ENCODE results near the gene GCHFR. TPM values are rescaled to one million over a fixed set of nuclear protein-coding genes. Genes with fewer than 3 reads are reported as not detected.

The GCHFR gene
- total RNA-seq, 1 experiment from 2014 or later: 1.5 TPM

DNA sequence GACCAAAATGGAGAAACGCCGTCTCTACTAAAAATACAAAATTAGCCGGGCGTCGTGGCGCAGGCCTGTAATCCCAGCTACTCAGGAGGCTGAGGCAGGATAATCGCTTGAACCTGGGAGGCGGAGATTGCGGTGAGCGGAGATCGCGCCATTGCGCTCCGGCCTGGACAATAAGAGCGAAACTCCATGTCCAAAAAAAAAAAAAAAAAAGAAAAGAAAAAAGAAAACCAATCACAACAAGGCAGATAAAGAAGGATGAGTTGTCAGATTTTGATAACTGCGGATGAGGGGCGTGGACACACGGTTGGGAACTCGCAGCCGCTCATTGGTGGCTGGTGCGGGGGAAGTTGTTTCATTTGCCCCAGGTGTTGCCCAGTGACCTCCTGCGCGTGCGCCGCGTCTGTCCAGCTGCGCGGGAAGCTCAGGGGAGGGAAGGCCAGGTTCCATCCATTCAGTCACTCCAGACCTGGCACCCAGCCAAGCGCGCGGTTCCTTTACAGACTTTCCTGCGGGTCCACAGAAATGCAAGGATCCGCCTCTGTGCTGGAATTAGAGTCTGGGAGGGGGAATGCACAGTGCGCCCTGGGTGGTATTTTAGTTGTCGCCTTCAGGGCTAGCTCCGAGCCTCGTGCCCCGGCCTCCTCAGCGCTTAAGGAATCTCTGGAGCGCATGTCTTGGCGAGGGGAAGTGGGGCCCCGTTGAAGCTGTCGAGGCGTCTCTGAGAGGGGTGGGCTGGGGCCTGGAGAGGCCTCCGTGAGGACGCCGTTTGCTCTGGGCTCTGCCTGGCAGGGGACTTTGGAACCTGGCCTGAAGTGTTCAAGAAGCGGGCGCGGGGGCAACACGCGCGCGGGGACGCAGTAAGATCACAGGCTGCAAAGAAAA, 708 bp upstream of the GCHFR start:
- Histone ChIP-seq H3K9me3 (ENCODE audit: control insufficient read depth in 1 of 2, insufficient read depth in 1 of 2, low read depth in 1 of 2, low read length in 2 of 2) (no peaks in the 10 kb centered on the region), H3K4me3 (replicated peaks in 1 of 2; ENCODE audit: low read depth in 1 of 2, low read length in 2 of 2) (peak overlapping the region; percentile 21 to 47), H3K4me1 (ENCODE audit: control insufficient read depth in 1 of 2, insufficient read depth in 2 of 2, low read length in 2 of 2) (peaks cover 29 to 48% of the 10 kb centered on the region in 2 experiments), H3K27ac (ENCODE audit: low read depth, low read length) (no peak overlapping the region; the same call in 1 of the 2 replicates), H3K4me2 (ENCODE audit: low read length) (peak overlapping the region; percentile 81), H2AFZ (ENCODE audit: low read depth, low read length, poor library complexity, severe bottlenecking) (no peak overlapping the region), H3K9me2 (ENCODE audit: insufficient read depth) (no peaks in the 10 kb centered on the region), H3K9ac (ENCODE audit: low read length) (peak overlapping the region; percentile 49), H3K27me3 (ENCODE audit: insufficient read depth, low read length) (no peaks in the 10 kb centered on the region), H4K20me1 (ENCODE audit: insufficient read depth) (no peaks in the 10 kb centered on the region), H3K36me3 (ENCODE audit: control insufficient read depth in 1 of 2, insufficient read depth in 2 of 2, low read length in 2 of 2) (no peaks in the 10 kb centered on the region), H3K79me2 (ENCODE audit: insufficient read depth, low read length) (no peaks in the 10 kb centered on the region)
- ATAC-seq (peak; percentile 18), DNase-seq (ENCODE audit: low read depth, low spot score) (no peak)
- no peak for TF ChIP-seq CEBPB (IDR thresholded peaks at IDR 0.05; ENCODE audit: low read depth)
- TF ChIP-seq, protein P1, sequence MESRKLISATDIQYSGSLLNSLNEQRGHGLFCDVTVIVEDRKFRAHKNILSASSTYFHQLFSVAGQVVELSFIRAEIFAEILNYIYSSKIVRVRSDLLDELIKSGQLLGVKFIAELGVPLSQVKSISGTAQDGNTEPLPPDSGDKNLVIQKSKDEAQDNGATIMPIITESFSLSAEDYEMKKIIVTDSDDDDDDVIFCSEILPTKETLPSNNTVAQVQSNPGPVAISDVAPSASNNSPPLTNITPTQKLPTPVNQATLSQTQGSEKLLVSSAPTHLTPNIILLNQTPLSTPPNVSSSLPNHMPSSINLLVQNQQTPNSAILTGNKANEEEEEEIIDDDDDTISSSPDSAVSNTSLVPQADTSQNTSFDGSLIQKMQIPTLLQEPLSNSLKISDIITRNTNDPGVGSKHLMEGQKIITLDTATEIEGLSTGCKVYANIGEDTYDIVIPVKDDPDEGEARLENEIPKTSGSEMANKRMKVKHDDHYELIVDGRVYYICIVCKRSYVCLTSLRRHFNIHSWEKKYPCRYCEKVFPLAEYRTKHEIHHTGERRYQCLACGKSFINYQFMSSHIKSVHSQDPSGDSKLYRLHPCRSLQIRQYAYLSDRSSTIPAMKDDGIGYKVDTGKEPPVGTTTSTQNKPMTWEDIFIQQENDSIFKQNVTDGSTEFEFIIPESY (IDR thresholded peaks at IDR 0.05; ENCODE audit: extremely low read depth, insufficient replicate concordance, low read length): no peak
- TF ChIP-seq FOSL1 (IDR thresholded peaks at IDR 0.05; ENCODE audit: low read depth): no peak
- TF ChIP-seq ZFX (IDR thresholded peaks at IDR 0.05): peak; percentile 42; the same call in 1 of the 2 replicates
- no peak for TF ChIP-seq POLR2AphosphoS5 (IDR thresholded peaks at IDR 0.05; ENCODE audit: low read depth, low read length)
- POLR2A ChIA-PET: no interaction called here
- BruUV-seq (replicated peaks): no TSS peak
- CTCF ChIA-PET: interaction anchor here (1.2 to 1.7 kb wide), 3 partner anchors 19 to 131 kb away, joined by 3 to 5 read pairs (median 4); partner anchors contain the start of gene VPS18
- intact Hi-C loops (cut with micrococcal nuclease): no loop called here
- RAD21 ChIA-PET (ENCODE audit: low non-redundant PET in 1 of 2, low total read pairs in 2 of 2, uncharacterized antibody in 2 of 2, unreplicated experiment in 2 of 2): interaction anchor here in 1 of 2 experiments (0.6 kb wide), 1 partner anchor 18 kb away, joined by 3 read pairs; no protein-coding TSS in a partner anchor

All from HCT116 (cell line).